HepG2 (cell line): ENCODE data around the gene DNAL4. TPM values are rescaled to one million over a fixed set of nuclear protein-coding genes. Genes with fewer than 3 reads are reported as not detected.

ENCODE experiments used
- GABPA ChIP-seq, 2 experiments: IDR thresholded peaks; 2 replicates each; pipeline ENCODE4 v1.6.1; 2011 to 2016; ENCODE audit warnings: low read depth in 2 of 2, low read length in 1 of 2, missing biosample characterization in 1 of 2, missing genetic modification characterization in 1 of 2
- HMG20A ChIP-seq: IDR thresholded peaks from 2 replicates; pipeline ENCODE4 v1.6.1; 2016; ENCODE audit warnings: borderline replicate concordance
- MAFG ChIP-seq: sonication (generic); formaldehyde crosslinking; IDR thresholded peaks from 2 replicates; pipeline ENCODE4 v1.5.1; 2020; ENCODE audit warnings: mild to moderate bottlenecking, missing genetic modification reagents
- POLR2A ChIP-seq, 2 experiments: IDR thresholded peaks; 2 replicates each; pipeline ENCODE4 v1.6.1; 2011; ENCODE audit warnings: low read depth in 2 of 2, low read length in 2 of 2, mild to moderate bottlenecking in 1 of 2, moderate library complexity in 1 of 2; ENCODE audit not compliant: insufficient read depth in 1 of 2
- RFX5 ChIP-seq: IDR thresholded peaks from 2 replicates; pipeline ENCODE4 v1.6.1; 2011; ENCODE audit warnings: low read depth, low read length, improper control_type of control experiment
- RFXANK ChIP-seq: IDR thresholded peaks from 2 replicates; pipeline ENCODE4 v1.6.1; 2016
- SRF ChIP-seq: IDR thresholded peaks from 2 replicates; pipeline ENCODE4 v1.6.1; 2011; ENCODE audit warnings: mild to moderate bottlenecking, low read depth, low read length, moderate library complexity
- TBP ChIP-seq: sonication (generic); formaldehyde crosslinking; IDR thresholded peaks from 2 replicates; pipeline ENCODE4 v1.5.0; 2020; ENCODE audit warnings: missing genetic modification reagents
- TP53 ChIP-seq: sonication (generic); formaldehyde crosslinking; conservative IDR thresholded peaks from 2 replicates; pipeline ENCODE4 v1.4.0; 2020; ENCODE audit warnings: missing genetic modification reagents
- TSC22D2 ChIP-seq: sonication (generic); formaldehyde crosslinking; IDR thresholded peaks from 2 replicates; pipeline ENCODE4 v1.5.1; 2020; ENCODE audit warnings: missing genetic modification reagents, mild to moderate bottlenecking, borderline replicate concordance
- WIZ ChIP-seq: sonication (generic); formaldehyde crosslinking; IDR thresholded peaks from 2 replicates; pipeline ENCODE4 v1.5.1; 2020; ENCODE audit warnings: mild to moderate bottlenecking, missing genetic modification reagents
- ZBTB42 ChIP-seq: sonication (generic); formaldehyde crosslinking; IDR thresholded peaks from 2 replicates; pipeline ENCODE4 v1.5.0; 2020; ENCODE audit warnings: mild to moderate bottlenecking, missing genetic modification reagents
- ZMYM2 ChIP-seq: sonication (generic); formaldehyde crosslinking; IDR thresholded peaks from 2 replicates; pipeline ENCODE4 v1.8.0; 2022; ENCODE audit warnings: mild to moderate bottlenecking, missing genetic modification reagents
- ZNF3 ChIP-seq: IDR thresholded peaks from 2 replicates; pipeline ENCODE4 v1.7.0; 2017; ENCODE audit warnings: inconsistent platforms
- ZNF446 ChIP-seq: sonication (generic); formaldehyde crosslinking; IDR thresholded peaks from 2 replicates; pipeline ENCODE4 v1.5.0; 2020; ENCODE audit warnings: mild to moderate bottlenecking, missing genetic modification reagents
- ZNF749 ChIP-seq: sonication (generic); formaldehyde crosslinking; IDR thresholded peaks from 2 replicates; pipeline ENCODE4 v1.8.0; 2022; ENCODE audit warnings: mild to moderate bottlenecking, missing genetic modification reagents, moderate library complexity, borderline replicate concordance
- ZNF782 ChIP-seq: sonication (generic); formaldehyde crosslinking; IDR thresholded peaks from 2 replicates; pipeline ENCODE4 v1.4.0; 2020; ENCODE audit warnings: missing genetic modification reagents, mild to moderate bottlenecking, borderline replicate concordance
- ZNF883 ChIP-seq: sonication (generic); formaldehyde crosslinking; IDR thresholded peaks from 2 replicates; pipeline ENCODE4 v1.5.1; 2020; ENCODE audit warnings: mild to moderate bottlenecking, missing genetic modification reagents; ENCODE audit errors: not compliant biosample characterization
- polyA plus RNA-seq, 8 experiments: library from polyadenylated mRNA; depleted of rRNA in 3 of 8; stranded (reverse) in 7 of 8; unstranded in 1 of 8; fragments of >200 nt; fragmentation: Illumina TruSeq in 4 of 8; extraction: Trizol in 4 of 8; gene quantifications; 2 replicates each; pipeline versions ENCODE4 v1.2.1 to v1.2.3, GENCODE V29; 2011 to 2016; ENCODE audit warnings: low read depth in 4 of 8, missing spikeins in 1 of 8, mixed read lengths in 1 of 8; ENCODE audit not compliant: insufficient read depth in 1 of 8
- total RNA-seq, 5 experiments: library from RNA; depleted of rRNA; stranded (reverse); fragments of >200 nt; fragmentation: Illumina TruSeq; extraction: Trizol; gene quantifications; 2 replicates each; pipeline ENCODE4 v1.2.3, GENCODE V29; 2016; ENCODE audit warnings: low read depth in 1 of 5
- TF ChIP-seq, protein P1 (sequence below): sonication (generic); formaldehyde crosslinking; IDR thresholded peaks from 2 replicates; pipeline ENCODE4 v1.4.0; 2020; ENCODE audit warnings: mild to moderate bottlenecking, missing genetic modification reagents
- TF ChIP-seq, protein P2 (sequence below): IDR thresholded peaks from 2 replicates; pipeline ENCODE4 v1.6.1; 2012; ENCODE audit warnings: inconsistent platforms
- TF ChIP-seq, protein P3 (sequence below): sonication (generic); formaldehyde crosslinking; IDR thresholded peaks from 2 replicates; pipeline ENCODE4 v1.5.1; 2020; ENCODE audit warnings: mild to moderate bottlenecking, missing genetic modification reagents
- TF ChIP-seq, protein P4 (sequence below): sonication (generic); formaldehyde crosslinking; conservative IDR thresholded peaks from 2 replicates; pipeline ENCODE4 v1.8.0; 2022; ENCODE audit warnings: low read depth, missing genetic modification reagents
- TF ChIP-seq, protein P5 (sequence below): sonication (generic); formaldehyde crosslinking; IDR thresholded peaks from 2 replicates; pipeline ENCODE4 v1.4.0; 2020; ENCODE audit warnings: mild to moderate bottlenecking, missing genetic modification reagents
- TF ChIP-seq, protein P6 (sequence below): IDR thresholded peaks from 2 replicates; pipeline ENCODE4 v1.6.1; 2016; ENCODE audit warnings: missing biosample characterization, missing genetic modification reagents, low read depth

The DNAL4 gene
- total and polyA plus RNA-seq, 2 of the 13 experiments (the other 11 are each of a cell fraction or from before 2014, with no cell fraction given) = 8.0 to 10.7 TPM

DNA sequence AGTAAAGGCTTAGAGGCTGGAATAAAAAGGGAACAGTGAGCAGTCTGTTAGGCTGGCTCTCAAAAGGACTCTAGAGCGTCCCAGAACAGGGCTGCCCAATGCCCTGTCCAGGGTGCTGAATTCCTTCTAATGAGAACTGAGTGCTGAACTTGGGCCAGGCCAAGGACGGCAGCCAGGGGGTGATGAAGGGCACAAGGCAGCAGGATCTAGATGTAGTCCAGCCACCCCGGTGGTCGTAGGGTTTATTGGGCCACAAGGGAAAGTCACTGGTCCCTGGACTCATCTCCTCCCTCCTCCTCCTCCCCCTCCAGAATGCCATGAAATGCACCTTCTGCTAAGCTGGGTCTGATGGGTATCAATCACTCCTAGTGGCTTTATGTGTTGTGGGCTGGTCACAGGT is 30.6 kb upstream of the DNAL4 start (continued):
- TF ChIP-seq, protein P1, sequence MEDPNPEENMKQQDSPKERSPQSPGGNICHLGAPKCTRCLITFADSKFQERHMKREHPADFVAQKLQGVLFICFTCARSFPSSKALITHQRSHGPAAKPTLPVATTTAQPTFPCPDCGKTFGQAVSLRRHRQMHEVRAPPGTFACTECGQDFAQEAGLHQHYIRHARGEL (CRISPR knock-in tag) = no peak
- TF ChIP-seq POLR2A (IDR thresholded peaks at IDR 0.05; ENCODE audit: insufficient read depth in 1 of 2, low read depth in 2 of 2, low read length in 2 of 2) (no peak), TSC22D2 (CRISPR knock-in tag) (peak; percentile 98), SRF (no peak), MAFG (CRISPR knock-in tag) (no peak), RFXANK (CRISPR knock-in tag) (no peak), ZBTB42 (CRISPR knock-in tag) (no peak), ZNF3 (CRISPR knock-in tag) (0 out of 2 replicates have a peak, but pooled peaks have one; percentile 47), ZNF749 (CRISPR knock-in tag) (no peak), HMG20A (CRISPR knock-in tag) (no peak), ZNF782 (CRISPR knock-in tag) (no peak), WIZ (peak; percentile 98), TBP (no peak), ZMYM2 (CRISPR knock-in tag) (no peak), ZNF446 (no peak), ZNF883 (CRISPR knock-in tag) (peak; percentile 64), RFX5 (no peak), GABPA (IDR thresholded peaks at IDR 0.05; ENCODE audit: low read depth, low read length) (no peak), GABPA (CRISPR knock-in tag; IDR thresholded peaks at IDR 0.05; ENCODE audit: low read depth) (no peak), TP53 (CRISPR knock-in tag) (no peak)
- TF ChIP-seq, protein P2, sequence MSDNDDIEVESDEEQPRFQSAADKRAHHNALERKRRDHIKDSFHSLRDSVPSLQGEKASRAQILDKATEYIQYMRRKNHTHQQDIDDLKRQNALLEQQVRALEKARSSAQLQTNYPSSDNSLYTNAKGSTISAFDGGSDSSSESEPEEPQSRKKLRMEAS = no peak
- TF ChIP-seq, protein P3, sequence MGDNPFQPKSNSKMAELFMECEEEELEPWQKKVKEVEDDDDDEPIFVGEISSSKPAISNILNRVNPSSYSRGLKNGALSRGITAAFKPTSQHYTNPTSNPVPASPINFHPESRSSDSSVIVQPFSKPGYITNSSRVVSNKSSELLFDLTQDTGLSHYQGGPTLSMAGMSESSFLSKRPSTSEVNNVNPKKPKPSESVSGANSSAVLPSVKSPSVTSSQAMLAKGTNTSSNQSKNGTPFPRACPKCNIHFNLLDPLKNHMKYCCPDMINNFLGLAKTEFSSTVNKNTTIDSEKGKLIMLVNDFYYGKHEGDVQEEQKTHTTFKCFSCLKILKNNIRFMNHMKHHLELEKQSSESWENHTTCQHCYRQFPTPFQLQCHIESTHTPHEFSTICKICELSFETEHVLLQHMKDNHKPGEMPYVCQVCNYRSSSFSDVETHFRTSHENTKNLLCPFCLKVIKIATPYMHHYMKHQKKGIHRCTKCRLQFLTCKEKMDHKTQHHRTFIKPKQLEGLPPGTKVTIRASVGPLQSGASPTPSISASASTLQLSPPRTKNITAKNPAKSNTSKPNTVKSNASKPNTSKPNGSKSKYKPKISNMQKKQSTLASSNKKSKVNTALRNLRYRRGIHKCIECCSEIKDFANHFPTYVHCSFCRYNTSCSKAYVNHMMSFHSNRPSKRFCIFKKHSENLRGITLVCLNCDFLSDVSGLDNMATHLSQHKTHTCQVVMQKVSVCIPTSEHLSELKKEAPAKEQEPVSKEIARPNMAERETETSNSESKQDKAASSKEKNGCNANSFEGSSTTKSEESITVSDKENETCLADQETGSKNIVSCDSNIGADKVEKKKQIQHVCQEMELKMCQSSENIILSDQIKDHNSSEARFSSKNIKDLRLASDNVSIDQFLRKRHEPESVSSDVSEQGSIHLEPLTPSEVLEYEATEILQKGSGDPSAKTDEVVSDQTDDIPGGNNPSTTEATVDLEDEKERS (CRISPR knock-in tag) = no peak
- TF ChIP-seq, protein P4, sequence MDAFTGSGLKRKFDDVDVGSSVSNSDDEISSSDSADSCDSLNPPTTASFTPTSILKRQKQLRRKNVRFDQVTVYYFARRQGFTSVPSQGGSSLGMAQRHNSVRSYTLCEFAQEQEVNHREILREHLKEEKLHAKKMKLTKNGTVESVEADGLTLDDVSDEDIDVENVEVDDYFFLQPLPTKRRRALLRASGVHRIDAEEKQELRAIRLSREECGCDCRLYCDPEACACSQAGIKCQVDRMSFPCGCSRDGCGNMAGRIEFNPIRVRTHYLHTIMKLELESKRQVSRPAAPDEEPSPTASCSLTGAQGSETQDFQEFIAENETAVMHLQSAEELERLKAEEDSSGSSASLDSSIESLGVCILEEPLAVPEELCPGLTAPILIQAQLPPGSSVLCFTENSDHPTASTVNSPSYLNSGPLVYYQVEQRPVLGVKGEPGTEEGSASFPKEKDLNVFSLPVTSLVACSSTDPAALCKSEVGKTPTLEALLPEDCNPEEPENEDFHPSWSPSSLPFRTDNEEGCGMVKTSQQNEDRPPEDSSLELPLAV (CRISPR knock-in tag) = no peak
- TF ChIP-seq, protein P5, sequence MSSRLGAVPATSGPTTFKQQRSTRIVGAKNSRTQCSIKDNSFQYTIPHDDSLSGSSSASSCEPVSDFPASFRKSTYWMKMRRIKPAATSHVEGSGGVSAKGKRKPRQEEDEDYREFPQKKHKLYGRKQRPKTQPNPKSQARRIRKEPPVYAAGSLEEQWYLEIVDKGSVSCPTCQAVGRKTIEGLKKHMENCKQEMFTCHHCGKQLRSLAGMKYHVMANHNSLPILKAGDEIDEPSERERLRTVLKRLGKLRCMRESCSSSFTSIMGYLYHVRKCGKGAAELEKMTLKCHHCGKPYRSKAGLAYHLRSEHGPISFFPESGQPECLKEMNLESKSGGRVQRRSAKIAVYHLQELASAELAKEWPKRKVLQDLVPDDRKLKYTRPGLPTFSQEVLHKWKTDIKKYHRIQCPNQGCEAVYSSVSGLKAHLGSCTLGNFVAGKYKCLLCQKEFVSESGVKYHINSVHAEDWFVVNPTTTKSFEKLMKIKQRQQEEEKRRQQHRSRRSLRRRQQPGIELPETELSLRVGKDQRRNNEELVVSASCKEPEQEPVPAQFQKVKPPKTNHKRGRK (CRISPR knock-in tag) = no peak
- TF ChIP-seq, protein P6, sequence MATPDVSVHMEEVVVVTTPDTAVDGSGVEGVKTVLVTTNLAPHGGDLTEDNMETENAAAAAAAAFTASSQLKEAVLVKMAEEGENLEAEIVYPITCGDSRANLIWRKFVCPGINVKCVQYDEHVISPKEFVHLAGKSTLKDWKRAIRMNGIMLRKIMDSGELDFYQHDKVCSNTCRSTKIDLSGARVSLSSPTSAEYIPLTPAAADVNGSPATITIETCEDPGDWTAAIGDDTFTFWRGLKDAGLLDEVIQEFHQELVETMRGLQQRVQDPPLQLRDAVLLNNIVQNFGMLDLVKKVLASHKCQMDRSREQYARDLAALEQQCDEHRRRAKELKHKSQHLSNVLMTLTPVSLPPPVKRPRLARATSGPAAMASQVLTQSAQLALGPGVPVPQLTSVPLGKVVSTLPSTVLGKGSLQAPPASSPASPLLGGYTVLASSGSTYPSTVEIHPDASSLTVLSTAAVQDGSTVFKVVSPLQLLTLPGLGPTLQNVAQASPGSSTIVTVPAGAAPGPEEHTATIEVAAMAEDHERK (CRISPR knock-in tag) = no peak
